ENCODE results near the gene LNX1. TPM values are rescaled to one million over a fixed set of nuclear protein-coding genes. Genes with fewer than 3 reads are reported as not detected.

The LNX1 gene
- total and polyA plus RNA-seq, 9 of the 15 experiments (the other 6 are each of a cell fraction or from before 2014, with no cell fraction given) = 0.40 to 3.6 (median 2.2) TPM

GRCh38 chr4:53613428-53613827 is 22.1 kb upstream of the LNX1 start:
- Histone ChIP-seq H3K4me2 (ENCODE audit: insufficient read depth, low read length) (no peak overlapping the region), H3K79me2 (ENCODE audit: control insufficient read depth, insufficient read depth, low read length) (no peaks in the 10 kb centered on the region), H3K4me3 (no peak overlapping the region), H3K4me1 (replicated peaks in 1 of 2; ENCODE audit: control insufficient read depth in 2 of 2, insufficient read depth in 2 of 2, low read length in 2 of 2) (no peaks in the 10 kb centered on the region), H3K27me3 (ENCODE audit: control insufficient read depth in 2 of 2, insufficient read depth in 2 of 2, low read length in 2 of 2) (no peaks in the 10 kb centered on the region), H3K9ac (ENCODE audit: insufficient read depth in 1 of 2, low read depth in 2 of 2, low read length in 2 of 2) (no peak overlapping the region), H3K36me3 (ENCODE audit: control insufficient read depth, insufficient read depth, low read length) (no peaks in the 10 kb centered on the region), H4K20me1 (replicated peaks; ENCODE audit: control insufficient read depth, insufficient read depth, low read length) (no peaks in the 10 kb centered on the region), H3K9me3 (replicated peaks; ENCODE audit: control insufficient read depth, insufficient read depth, low read depth, low read length) (no peaks in the 10 kb centered on the region), H2AFZ (ENCODE audit: low read depth, low read length) (no peak overlapping the region), H3K27ac (ENCODE audit: extremely low read depth, low read depth, low read length) (no peak overlapping the region), H3K9me1 (ENCODE audit: control insufficient read depth, insufficient read depth, low read length) (no peaks in the 10 kb centered on the region)
- in situ Hi-C loops (cut with MboI) = no loop called here
- no peak for FAIRE-seq
- ChIA-PET POLR2A (no interaction called here), CTCF (ENCODE audit: low intra/inter-chr PET ratio) (no interaction called here)
- no TSS peak for BruUV-seq (replicated peaks)
- no peak for ATAC-seq
- TF ChIP-seq, protein P1, sequence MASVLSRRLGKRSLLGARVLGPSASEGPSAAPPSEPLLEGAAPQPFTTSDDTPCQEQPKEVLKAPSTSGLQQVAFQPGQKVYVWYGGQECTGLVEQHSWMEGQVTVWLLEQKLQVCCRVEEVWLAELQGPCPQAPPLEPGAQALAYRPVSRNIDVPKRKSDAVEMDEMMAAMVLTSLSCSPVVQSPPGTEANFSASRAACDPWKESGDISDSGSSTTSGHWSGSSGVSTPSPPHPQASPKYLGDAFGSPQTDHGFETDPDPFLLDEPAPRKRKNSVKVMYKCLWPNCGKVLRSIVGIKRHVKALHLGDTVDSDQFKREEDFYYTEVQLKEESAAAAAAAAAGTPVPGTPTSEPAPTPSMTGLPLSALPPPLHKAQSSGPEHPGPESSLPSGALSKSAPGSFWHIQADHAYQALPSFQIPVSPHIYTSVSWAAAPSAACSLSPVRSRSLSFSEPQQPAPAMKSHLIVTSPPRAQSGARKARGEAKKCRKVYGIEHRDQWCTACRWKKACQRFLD (CRISPR knock-in tag; IDR thresholded peaks at IDR 0.05) = no peak
- peak; percentile 47; the same call in 1 of the 2 replicates for TF ChIP-seq BCOR (IDR thresholded peaks at IDR 0.05)
- TF ChIP-seq, protein P2, sequence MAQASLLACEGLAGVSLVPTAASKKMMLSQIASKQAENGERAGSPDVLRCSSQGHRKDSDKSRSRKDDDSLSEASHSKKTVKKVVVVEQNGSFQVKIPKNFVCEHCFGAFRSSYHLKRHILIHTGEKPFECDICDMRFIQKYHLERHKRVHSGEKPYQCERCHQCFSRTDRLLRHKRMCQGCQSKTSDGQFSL (CRISPR knock-in tag; IDR thresholded peaks at IDR 0.05) = no peak
- TF ChIP-seq, protein P2 (tag; IDR thresholded peaks at IDR 0.05) = no peak
- peak; percentile 97 for TF ChIP-seq ZNF146 (CRISPR knock-in tag; IDR thresholded peaks at IDR 0.05; ENCODE audit: unreplicated experiment)
- TF ChIP-seq RBM25 (IDR thresholded peaks at IDR 0.05; ENCODE audit: low read depth, low read length, severe bottlenecking) = peak; percentile 65
- DNase-seq (ENCODE audit: extremely low read depth in 1 of 4, low spot score in 3 of 4) = no peak
- intact Hi-C loops (cut with micrococcal nuclease) = loop anchor here (5.0 kb wide), 1 partner anchor 416 kb away; no protein-coding TSS in a partner anchor
- 21% methylated on average over 3 of the region's 3 CpGs for WGBS (ENCODE audit: insufficient coverage, low coverage, missing lambda C conversion rate)
